ACC112 (cell line): Measurements from ENCODE around the gene NDST3.
A peak's percentile ranks its signal among the peaks of the same experiment; 100 is the strongest.

Source experiments
- H2AFZ ChIP-seq: fragments of 200-600 bp; sonication (generic); one replicate; pipeline ENCODE4 v1.6.0; 2017; ENCODE audit warnings: antibody characterized with exemption, low read length; ENCODE audit not compliant: unreplicated experiment
- H3K27ac ChIP-seq: fragments of 200-600 bp; sonication (generic); 2 replicates; pipeline ENCODE4 v1.5.1; 2014; ENCODE audit warnings: low read depth, mild to moderate bottlenecking, antibody characterized with exemption, low read length, moderate library complexity
- H3K27me3 ChIP-seq: fragments of 200-600 bp; sonication (generic); 2 replicates; pipeline ENCODE4 v1.6.1; 2014; ENCODE audit warnings: mild to moderate bottlenecking, antibody characterized with exemption, low read length, moderate library complexity, mixed read lengths; ENCODE audit not compliant: insufficient read depth
- H3K36me3 ChIP-seq: fragments of 200-600 bp; sonication (generic); 2 replicates; pipeline ENCODE4 v1.6.1; 2016; ENCODE audit warnings: mild to moderate bottlenecking, antibody characterized with exemption, low read length, moderate library complexity, mixed read lengths; ENCODE audit not compliant: insufficient read depth
- H3K4me1 ChIP-seq: fragments of 200-600 bp; sonication (generic); one replicate; pipeline ENCODE4 v1.6.1; 2016; ENCODE audit warnings: low read length, mixed read lengths; ENCODE audit not compliant: insufficient read depth, unreplicated experiment, control insufficient read depth
- H3K4me3 ChIP-seq: fragments of 200-600 bp; sonication (generic); 2 replicates; pipeline ENCODE4 v1.5.1; 2014; ENCODE audit warnings: mild to moderate bottlenecking, low read depth, low read length
- H3K79me2 ChIP-seq: fragments of 200-600 bp; sonication (generic); one replicate; pipeline ENCODE4 v1.6.0; 2016; ENCODE audit warnings: low read length; ENCODE audit not compliant: control insufficient read depth, unreplicated experiment, insufficient read depth

NDST3 gene

GRCh38 chr4:118034053-118034785 is at the start of gene NDST3:
Gene NDST3 (plus strand): TSS chr4:118034486. CDS start chr4:118053911, 19,425 bp downstream.
- no peaks in the 10 kb centered on the region for H3K4me1 ChIP-seq
- no peaks in the 10 kb centered on the region for H3K79me2 ChIP-seq
- H3K27ac ChIP-seq, result no peak within 1 kb of the TSS
- H3K4me3 ChIP-seq, result peak within 1 kb of the TSS; percentile 62
- H3K27me3 ChIP-seq, result peaks cover 65% of the 10 kb centered on the region
- H2AFZ ChIP-seq, result peak within 1 kb of the TSS; percentile 30
- no peaks in the 10 kb centered on the region for H3K36me3 ChIP-seq

GRCh38 chr4:117986321-117986720 is 48.0 kb upstream of the NDST3 start:
- no peak overlapping the region for H2AFZ ChIP-seq
- H3K27ac ChIP-seq, result no peak overlapping the region
- no peaks in the 10 kb centered on the region for H3K79me2 ChIP-seq
- no peak overlapping the region for H3K4me3 ChIP-seq
- H3K4me1 ChIP-seq, result no peaks in the 10 kb centered on the region
- no peaks in the 10 kb centered on the region for H3K36me3 ChIP-seq
- H3K27me3 ChIP-seq, result no peaks in the 10 kb centered on the region

DNA sequence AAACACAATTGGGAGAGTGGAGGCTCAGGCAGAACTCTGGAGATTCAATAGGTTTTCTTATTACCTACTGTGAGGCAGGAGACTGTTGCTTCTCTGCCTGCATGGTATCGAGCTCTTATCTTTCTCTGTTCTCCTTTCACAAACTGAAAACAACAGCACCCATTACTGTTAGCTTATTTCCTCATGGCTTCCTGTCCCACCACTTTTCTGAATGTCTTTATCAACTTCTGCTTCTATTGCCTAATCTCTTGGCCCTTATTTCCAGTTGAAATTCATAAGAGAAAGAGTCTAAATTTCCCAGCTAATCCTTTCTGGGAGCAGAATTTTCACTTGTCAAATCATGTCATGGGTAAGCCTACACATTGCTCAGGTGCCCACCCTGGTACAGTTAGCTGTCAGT is 46.8 kb upstream of the NDST3 start:
- Histone ChIP-seq H3K79me2 (no peaks in the 10 kb centered on the region), H3K36me3 (no peaks in the 10 kb centered on the region), H3K4me1 (no peaks in the 10 kb centered on the region), H3K4me3 (no peak overlapping the region), H2AFZ (no peak overlapping the region), H3K27ac (no peak overlapping the region), H3K27me3 (no peaks in the 10 kb centered on the region)

GRCh38 chr4:117996891-117997290 is 37.4 kb upstream of the NDST3 start:
- H3K36me3 ChIP-seq, result no peaks in the 10 kb centered on the region
- H3K79me2 ChIP-seq, result no peaks in the 10 kb centered on the region
- no peak overlapping the region for H2AFZ ChIP-seq
- no peaks in the 10 kb centered on the region for H3K27me3 ChIP-seq
- no peak overlapping the region for H3K4me3 ChIP-seq
- H3K4me1 ChIP-seq, result no peaks in the 10 kb centered on the region
- no peak overlapping the region for H3K27ac ChIP-seq

DNA sequence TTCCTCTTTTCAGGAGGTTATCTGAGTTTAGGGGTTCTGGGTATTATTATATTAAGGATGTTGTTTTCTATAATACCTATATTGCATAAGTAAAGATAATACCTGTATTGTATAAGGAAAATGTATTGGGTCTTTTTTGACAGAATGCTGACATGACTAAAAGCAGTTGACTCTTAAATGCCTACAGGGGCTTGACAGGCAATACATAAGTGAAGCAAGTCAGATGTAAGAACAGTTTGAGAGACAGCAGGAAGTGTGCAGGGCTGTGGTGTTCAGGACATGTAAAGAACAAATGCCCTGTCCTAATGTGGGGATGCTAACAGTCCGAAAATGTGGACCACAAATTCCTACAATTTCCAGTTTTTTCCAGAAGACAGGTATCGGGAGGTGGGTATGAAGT is 30.2 kb upstream of the NDST3 start:
- H3K27ac ChIP-seq, result no peak overlapping the region
- no peaks in the 10 kb centered on the region for H3K36me3 ChIP-seq
- no peaks in the 10 kb centered on the region for H3K4me1 ChIP-seq
- no peaks in the 10 kb centered on the region for H3K79me2 ChIP-seq
- H3K27me3 ChIP-seq, result no peaks in the 10 kb centered on the region
- H2AFZ ChIP-seq, result no peak overlapping the region
- H3K4me3 ChIP-seq, result no peak overlapping the region

DNA sequence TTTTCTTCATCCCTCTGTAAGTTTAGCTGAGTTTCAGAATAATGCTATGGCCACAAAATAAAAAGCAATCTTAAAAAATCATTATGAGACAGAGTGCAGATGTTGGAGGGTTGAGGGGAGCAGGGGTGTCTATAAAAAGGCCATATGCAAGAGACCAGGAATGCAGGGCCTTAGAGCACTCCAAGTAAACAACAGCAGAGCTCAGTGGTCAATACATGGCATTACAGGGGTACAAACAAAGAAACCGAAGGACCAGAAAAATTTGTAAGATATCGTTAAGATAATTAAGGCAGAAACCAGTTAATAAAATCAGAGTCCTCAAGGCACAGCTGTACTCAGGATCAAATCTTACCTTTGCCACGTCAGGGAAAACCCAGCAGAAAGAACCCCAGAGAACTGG is 28.4 kb upstream of the NDST3 start:
- no peaks in the 10 kb centered on the region for H3K27me3 ChIP-seq
- H2AFZ ChIP-seq, result no peak overlapping the region

GRCh38 chr4:118012142-118012541 is 22.1 kb upstream of the NDST3 start:
- H3K27ac ChIP-seq, result no peak overlapping the region
- no peaks in the 10 kb centered on the region for H3K79me2 ChIP-seq
- no peak overlapping the region for H2AFZ ChIP-seq
- H3K36me3 ChIP-seq, result no peaks in the 10 kb centered on the region
- H3K4me3 ChIP-seq, result no peak overlapping the region
- no peaks in the 10 kb centered on the region for H3K27me3 ChIP-seq
- no peaks in the 10 kb centered on the region for H3K4me1 ChIP-seq

More for the DNA sequence above, 28.4 kb upstream of the NDST3 start:
- Histone ChIP-seq H3K27ac (no peak overlapping the region), H3K36me3 (no peaks in the 10 kb centered on the region), H3K4me1 (no peaks in the 10 kb centered on the region), H3K4me3 (no peak overlapping the region), H3K79me2 (no peaks in the 10 kb centered on the region)

DNA sequence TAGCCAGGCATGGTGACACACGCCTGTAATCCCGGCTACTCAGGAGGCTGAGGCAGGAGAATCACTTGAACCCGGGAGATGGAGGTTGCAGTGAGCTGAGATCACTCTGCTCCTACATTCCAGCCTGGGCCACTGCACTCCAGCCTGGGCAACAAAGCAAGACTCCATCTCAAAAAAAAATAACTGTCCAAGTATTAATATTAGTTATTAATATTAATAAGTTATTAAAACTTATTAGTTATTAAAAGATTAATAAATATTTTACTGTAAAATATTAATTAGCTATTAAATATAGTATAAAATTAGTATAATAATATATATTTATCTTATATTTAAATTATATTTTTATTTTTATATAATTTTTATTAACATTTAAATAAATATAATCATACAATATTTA is 19.5 kb upstream of the NDST3 start:
- Histone ChIP-seq H3K27me3 (no peaks in the 10 kb centered on the region), H3K4me3 (no peak overlapping the region), H3K36me3 (no peaks in the 10 kb centered on the region), H3K79me2 (no peaks in the 10 kb centered on the region), H3K27ac (no peak overlapping the region), H3K4me1 (no peaks in the 10 kb centered on the region), H2AFZ (no peak overlapping the region)

- Histone ChIP-seq H2AFZ (no peak overlapping the region), H3K27me3 (peaks cover 3% of the 10 kb centered on the region; the same call in 1 of the 2 replicates), H3K36me3 (no peaks in the 10 kb centered on the region), H3K4me1 (no peaks in the 10 kb centered on the region), H3K79me2 (no peaks in the 10 kb centered on the region), H3K27ac (no peak overlapping the region), H3K4me3 (no peak overlapping the region)
These were observed 15.7 kb upstream of the NDST3 start for GRCh38 chr4:118018381-118019145.

GRCh38 chr4:118026806-118027205 is 7.5 kb upstream of the NDST3 start:
- H3K79me2 ChIP-seq, result no peaks in the 10 kb centered on the region
- no peaks in the 10 kb centered on the region for H3K4me1 ChIP-seq
- no peak overlapping the region for H3K4me3 ChIP-seq
- H3K27me3 ChIP-seq, result peaks cover 19% of the 10 kb centered on the region
- H3K27ac ChIP-seq, result no peak overlapping the region
- no peak overlapping the region for H2AFZ ChIP-seq
- H3K36me3 ChIP-seq, result no peaks in the 10 kb centered on the region

GRCh38 chr4:118029224-118029623 is 5.1 kb upstream of the NDST3 start:
- Histone ChIP-seq H3K27ac (no peak overlapping the region), H3K36me3 (no peaks in the 10 kb centered on the region), H3K4me3 (no peak overlapping the region), H3K79me2 (no peaks in the 10 kb centered on the region), H3K4me1 (no peaks in the 10 kb centered on the region), H2AFZ (no peak overlapping the region), H3K27me3 (peaks cover 41% of the 10 kb centered on the region)
